ENCODE data around the gene STRA6.

DNA sequence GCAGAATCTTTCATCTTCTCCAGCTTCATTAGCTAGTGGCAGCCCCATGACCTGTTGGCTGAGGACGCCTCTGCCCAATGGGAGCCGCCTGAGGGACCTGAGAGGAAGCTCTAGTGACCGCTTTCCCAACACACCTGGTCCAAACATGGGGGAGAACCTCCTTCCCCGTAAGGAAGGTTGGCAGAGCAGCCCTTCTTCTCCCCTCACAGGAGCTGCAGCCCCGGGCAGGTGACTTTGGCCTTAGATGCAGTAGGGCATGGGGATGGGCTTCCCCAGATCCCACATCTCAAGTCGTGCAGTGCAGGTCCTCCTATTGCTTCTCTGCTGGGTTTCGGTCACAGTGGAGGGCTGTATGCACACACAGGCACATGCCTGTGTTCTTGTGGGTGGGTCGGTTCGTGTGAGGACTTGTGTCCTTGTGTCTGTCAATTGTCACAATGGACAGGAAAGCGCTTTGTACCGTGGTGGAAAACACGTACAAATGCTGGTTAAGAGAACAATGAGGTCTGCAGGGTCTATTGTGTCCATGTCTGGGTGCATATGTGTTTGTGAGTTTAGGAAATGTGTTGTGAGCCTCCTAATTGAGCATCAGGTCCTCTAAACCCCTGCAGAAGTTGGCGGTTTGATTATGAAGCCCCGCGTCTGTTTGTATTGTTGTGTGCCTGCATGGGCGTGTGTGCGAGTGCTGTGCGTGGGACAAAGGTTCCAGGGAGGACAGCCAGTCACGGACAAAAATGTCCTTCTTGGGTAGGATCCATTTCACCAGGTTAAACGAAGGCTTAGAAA lies 70.8 kb downstream of the STRA6 start:
- TF ChIP-seq, protein P1, sequence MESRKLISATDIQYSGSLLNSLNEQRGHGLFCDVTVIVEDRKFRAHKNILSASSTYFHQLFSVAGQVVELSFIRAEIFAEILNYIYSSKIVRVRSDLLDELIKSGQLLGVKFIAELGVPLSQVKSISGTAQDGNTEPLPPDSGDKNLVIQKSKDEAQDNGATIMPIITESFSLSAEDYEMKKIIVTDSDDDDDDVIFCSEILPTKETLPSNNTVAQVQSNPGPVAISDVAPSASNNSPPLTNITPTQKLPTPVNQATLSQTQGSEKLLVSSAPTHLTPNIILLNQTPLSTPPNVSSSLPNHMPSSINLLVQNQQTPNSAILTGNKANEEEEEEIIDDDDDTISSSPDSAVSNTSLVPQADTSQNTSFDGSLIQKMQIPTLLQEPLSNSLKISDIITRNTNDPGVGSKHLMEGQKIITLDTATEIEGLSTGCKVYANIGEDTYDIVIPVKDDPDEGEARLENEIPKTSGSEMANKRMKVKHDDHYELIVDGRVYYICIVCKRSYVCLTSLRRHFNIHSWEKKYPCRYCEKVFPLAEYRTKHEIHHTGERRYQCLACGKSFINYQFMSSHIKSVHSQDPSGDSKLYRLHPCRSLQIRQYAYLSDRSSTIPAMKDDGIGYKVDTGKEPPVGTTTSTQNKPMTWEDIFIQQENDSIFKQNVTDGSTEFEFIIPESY (IDR thresholded peaks at IDR 0.05; ENCODE audit: extremely low read depth, insufficient replicate concordance, low read length) = no peak
- TF ChIP-seq, protein P2, sequence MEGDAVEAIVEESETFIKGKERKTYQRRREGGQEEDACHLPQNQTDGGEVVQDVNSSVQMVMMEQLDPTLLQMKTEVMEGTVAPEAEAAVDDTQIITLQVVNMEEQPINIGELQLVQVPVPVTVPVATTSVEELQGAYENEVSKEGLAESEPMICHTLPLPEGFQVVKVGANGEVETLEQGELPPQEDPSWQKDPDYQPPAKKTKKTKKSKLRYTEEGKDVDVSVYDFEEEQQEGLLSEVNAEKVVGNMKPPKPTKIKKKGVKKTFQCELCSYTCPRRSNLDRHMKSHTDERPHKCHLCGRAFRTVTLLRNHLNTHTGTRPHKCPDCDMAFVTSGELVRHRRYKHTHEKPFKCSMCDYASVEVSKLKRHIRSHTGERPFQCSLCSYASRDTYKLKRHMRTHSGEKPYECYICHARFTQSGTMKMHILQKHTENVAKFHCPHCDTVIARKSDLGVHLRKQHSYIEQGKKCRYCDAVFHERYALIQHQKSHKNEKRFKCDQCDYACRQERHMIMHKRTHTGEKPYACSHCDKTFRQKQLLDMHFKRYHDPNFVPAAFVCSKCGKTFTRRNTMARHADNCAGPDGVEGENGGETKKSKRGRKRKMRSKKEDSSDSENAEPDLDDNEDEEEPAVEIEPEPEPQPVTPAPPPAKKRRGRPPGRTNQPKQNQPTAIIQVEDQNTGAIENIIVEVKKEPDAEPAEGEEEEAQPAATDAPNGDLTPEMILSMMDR (IDR thresholded peaks at IDR 0.05 in 2 of 3, conservative IDR thresholded peaks at IDR 0.05 in 1 of 3; ENCODE audit: borderline replicate concordance in 1 of 3, insufficient read depth in 1 of 3, low read depth in 2 of 3, low read length in 2 of 3) = no peak
- TF ChIP-seq, protein P3, sequence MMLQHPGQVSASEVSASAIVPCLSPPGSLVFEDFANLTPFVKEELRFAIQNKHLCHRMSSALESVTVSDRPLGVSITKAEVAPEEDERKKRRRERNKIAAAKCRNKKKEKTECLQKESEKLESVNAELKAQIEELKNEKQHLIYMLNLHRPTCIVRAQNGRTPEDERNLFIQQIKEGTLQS (IDR thresholded peaks at IDR 0.05) = no peak
- no peak for TF ChIP-seq JUND (IDR thresholded peaks at IDR 0.05)
- no peak for TF ChIP-seq CEBPB (IDR thresholded peaks at IDR 0.05; ENCODE audit: low read depth)
- TF ChIP-seq ZNF274 (IDR thresholded peaks at IDR 0.05; ENCODE audit: low read depth, low read length) = no peak
- TF ChIP-seq YY1 (IDR thresholded peaks at IDR 0.05; ENCODE audit: extremely low read depth, insufficient replicate concordance, low read depth, low read length) = no peak
- no peak for TF ChIP-seq POLR2A (IDR thresholded peaks at IDR 0.05; ENCODE audit: borderline replicate concordance, extremely low read depth, insufficient read depth, insufficient read length)
- TF ChIP-seq RAD21 (IDR thresholded peaks at IDR 0.05; ENCODE audit: low read depth) = no peak

Data from HCT116 (cell line).